Measurements from ENCODE around the gene CTDSPL.

Gene CTDSPL

GRCh38 chr3:37859354-37859753 is 2.3 kb upstream of the CTDSPL start:
- ATAC-seq (replicated peaks; ENCODE audit: extremely low read depth, poor library complexity, severe bottlenecking) (no peak), DNase-seq (ENCODE audit: low spot score in 2 of 2) (no peak)
- H3K9me3 Mint-ChIP-seq: no peaks in the 10 kb centered on the region
- peaks cover 48% of the 10 kb centered on the region for H3K27me3 Mint-ChIP-seq
- H3K36me3 Mint-ChIP-seq (ENCODE audit: insufficient read depth): no peaks in the 10 kb centered on the region
- H3K4me1 Mint-ChIP-seq: peaks cover 7% of the 10 kb centered on the region
- no peak overlapping the region for H3K4me3 Mint-ChIP-seq
- no peak overlapping the region for H3K27ac Mint-ChIP-seq (ENCODE audit: low read depth)

- Mint-ChIP-seq H3K27ac (ENCODE audit: low read depth) (no peak overlapping the region), H3K9me3 (no peaks in the 10 kb centered on the region), H3K4me3 (peak overlapping the region; percentile 74), H3K36me3 (ENCODE audit: insufficient read depth) (no peaks in the 10 kb centered on the region), H3K27me3 (peaks cover 53% of the 10 kb centered on the region), H3K4me1 (peaks cover 7% of the 10 kb centered on the region)
- DNase-seq (ENCODE audit: low spot score in 2 of 2): no peak
- no peak for ATAC-seq (replicated peaks; ENCODE audit: extremely low read depth, poor library complexity, severe bottlenecking)
Observed at GRCh38 chr3:37859908-37860199, 1.8 kb upstream of the CTDSPL start.

- Mint-ChIP-seq H3K36me3 (ENCODE audit: insufficient read depth) (no peaks in the 10 kb centered on the region), H3K27me3 (peaks cover 50% of the 10 kb centered on the region), H3K4me3 (peak overlapping the region; percentile 3), H3K9me3 (no peaks in the 10 kb centered on the region), H3K27ac (ENCODE audit: low read depth) (no peak overlapping the region), H3K4me1 (peaks cover 7% of the 10 kb centered on the region)
- ATAC-seq (replicated peaks; ENCODE audit: extremely low read depth, poor library complexity, severe bottlenecking) (no peak), DNase-seq (ENCODE audit: low spot score in 2 of 2) (no peak)
Observed at GRCh38 chr3:37862219-37862902, 681 bp downstream of the CTDSPL start.

GRCh38 chr3:37862903-37863815 is 1.5 kb downstream of the CTDSPL start:
- DNase-seq (ENCODE audit: low spot score in 2 of 2): no peak
- H3K27me3 Mint-ChIP-seq: peaks cover 52% of the 10 kb centered on the region
- no peak overlapping the region for H3K27ac Mint-ChIP-seq (ENCODE audit: low read depth)
- peaks cover 7% of the 10 kb centered on the region for H3K4me1 Mint-ChIP-seq
- H3K4me3 Mint-ChIP-seq: peak overlapping the region; percentile 3
- H3K9me3 Mint-ChIP-seq: no peaks in the 10 kb centered on the region
- ATAC-seq (replicated peaks; ENCODE audit: extremely low read depth, poor library complexity, severe bottlenecking): no peak
- no peaks in the 10 kb centered on the region for H3K36me3 Mint-ChIP-seq (ENCODE audit: insufficient read depth)

GRCh38 chr3:37863949-37864822 is 2.5 kb downstream of the CTDSPL start:
- DNase-seq (ENCODE audit: low spot score in 2 of 2) (no peak), ATAC-seq (replicated peaks; ENCODE audit: extremely low read depth, poor library complexity, severe bottlenecking) (no peak)
- no peaks in the 10 kb centered on the region for H3K9me3 Mint-ChIP-seq
- no peak overlapping the region for H3K27ac Mint-ChIP-seq (ENCODE audit: low read depth)
- H3K4me1 Mint-ChIP-seq: peaks cover 7% of the 10 kb centered on the region
- no peaks in the 10 kb centered on the region for H3K36me3 Mint-ChIP-seq (ENCODE audit: insufficient read depth)
- H3K4me3 Mint-ChIP-seq: no peak overlapping the region
- H3K27me3 Mint-ChIP-seq: peaks cover 62% of the 10 kb centered on the region

- H3K4me3 Mint-ChIP-seq: no peak overlapping the region
- H3K9me3 Mint-ChIP-seq: no peaks in the 10 kb centered on the region
- no peak overlapping the region for H3K27ac Mint-ChIP-seq (ENCODE audit: low read depth)
- no peaks in the 10 kb centered on the region for H3K36me3 Mint-ChIP-seq (ENCODE audit: insufficient read depth)
- DNase-seq (ENCODE audit: low spot score in 2 of 2) (no peak), ATAC-seq (replicated peaks; ENCODE audit: extremely low read depth, poor library complexity, severe bottlenecking) (no peak)
- H3K27me3 Mint-ChIP-seq: peaks cover 67% of the 10 kb centered on the region
- peaks cover 7% of the 10 kb centered on the region for H3K4me1 Mint-ChIP-seq
Observed at GRCh38 chr3:37864904-37865303, 3.2 kb downstream of the CTDSPL start.

GRCh38 chr3:37867144-37867543 is 5.5 kb downstream of the CTDSPL start:
- ATAC-seq (replicated peaks; ENCODE audit: extremely low read depth, poor library complexity, severe bottlenecking) (no peak), DNase-seq (ENCODE audit: low spot score in 2 of 2) (no peak)
- H3K27me3 Mint-ChIP-seq: peaks cover 75% of the 10 kb centered on the region
- H3K4me3 Mint-ChIP-seq: no peak overlapping the region
- peaks cover 7% of the 10 kb centered on the region for H3K9me3 Mint-ChIP-seq
- no peak overlapping the region for H3K27ac Mint-ChIP-seq (ENCODE audit: low read depth)
- no peaks in the 10 kb centered on the region for H3K36me3 Mint-ChIP-seq (ENCODE audit: insufficient read depth)
- no peaks in the 10 kb centered on the region for H3K4me1 Mint-ChIP-seq

GRCh38 chr3:37871858-37872257 is 10.2 kb downstream of the CTDSPL start:
- H3K27me3 Mint-ChIP-seq: peaks cover 43% of the 10 kb centered on the region
- H3K27ac Mint-ChIP-seq (ENCODE audit: low read depth): no peak overlapping the region
- H3K4me3 Mint-ChIP-seq: no peak overlapping the region
- no peaks in the 10 kb centered on the region for H3K36me3 Mint-ChIP-seq (ENCODE audit: insufficient read depth)
- H3K4me1 Mint-ChIP-seq: no peaks in the 10 kb centered on the region
- ATAC-seq (replicated peaks; ENCODE audit: extremely low read depth, poor library complexity, severe bottlenecking): no peak
- no peak for DNase-seq (ENCODE audit: low spot score in 2 of 2)
- H3K9me3 Mint-ChIP-seq: peaks cover 7% of the 10 kb centered on the region

GRCh38 chr3:37872413-37873160 is 10.9 kb downstream of the CTDSPL start:
- no peak overlapping the region for H3K4me3 Mint-ChIP-seq
- H3K27ac Mint-ChIP-seq (ENCODE audit: low read depth): no peak overlapping the region
- DNase-seq (ENCODE audit: low spot score in 2 of 2) (no peak), ATAC-seq (replicated peaks; ENCODE audit: extremely low read depth, poor library complexity, severe bottlenecking) (no peak)
- peaks cover 7% of the 10 kb centered on the region for H3K9me3 Mint-ChIP-seq
- H3K36me3 Mint-ChIP-seq (ENCODE audit: insufficient read depth): no peaks in the 10 kb centered on the region
- peaks cover 48% of the 10 kb centered on the region for H3K27me3 Mint-ChIP-seq
- no peaks in the 10 kb centered on the region for H3K4me1 Mint-ChIP-seq

- Mint-ChIP-seq H3K27me3 (peaks cover 32% of the 10 kb centered on the region), H3K4me3 (no peak overlapping the region), H3K36me3 (ENCODE audit: insufficient read depth) (no peaks in the 10 kb centered on the region), H3K27ac (ENCODE audit: low read depth) (no peak overlapping the region), H3K9me3 (peaks cover 7% of the 10 kb centered on the region), H3K4me1 (no peaks in the 10 kb centered on the region)
- DNase-seq (ENCODE audit: low spot score in 2 of 2): no peak
- ATAC-seq (replicated peaks; ENCODE audit: extremely low read depth, poor library complexity, severe bottlenecking): no peak
Observed at GRCh38 chr3:37876279-37876678, 14.6 kb downstream of the CTDSPL start.

- no peak overlapping the region for H3K27ac Mint-ChIP-seq (ENCODE audit: low read depth)
- DNase-seq (ENCODE audit: low spot score in 2 of 2): no peak
- H3K36me3 Mint-ChIP-seq (ENCODE audit: insufficient read depth): no peaks in the 10 kb centered on the region
- H3K27me3 Mint-ChIP-seq: peaks cover 56% of the 10 kb centered on the region
- H3K9me3 Mint-ChIP-seq: no peaks in the 10 kb centered on the region
- no peak overlapping the region for H3K4me3 Mint-ChIP-seq
- H3K4me1 Mint-ChIP-seq: no peaks in the 10 kb centered on the region
- ATAC-seq (replicated peaks; ENCODE audit: extremely low read depth, poor library complexity, severe bottlenecking): no peak
Observed at GRCh38 chr3:37882711-37883110, 21.0 kb downstream of the CTDSPL start.

- Mint-ChIP-seq H3K27ac (ENCODE audit: low read depth) (no peak overlapping the region), H3K36me3 (ENCODE audit: insufficient read depth) (no peaks in the 10 kb centered on the region), H3K4me3 (no peak overlapping the region), H3K9me3 (no peaks in the 10 kb centered on the region), H3K27me3 (peaks cover 45% of the 10 kb centered on the region), H3K4me1 (no peaks in the 10 kb centered on the region)
- no peak for ATAC-seq (replicated peaks; ENCODE audit: extremely low read depth, poor library complexity, severe bottlenecking)
- no peak for DNase-seq (ENCODE audit: low spot score in 2 of 2)
Observed at GRCh38 chr3:37885814-37886213, 24.1 kb downstream of the CTDSPL start.
